Activated CD4-positive, alpha-beta T cell treated with anti-CD3 and anti-CD28 coated beads, Interleukin-2, amount 50 U/mL, for 4 hours (primary cell): ENCODE data around the gene POTEI.
"Not testable (repeated sequence)": the region's sequence is repeated elsewhere in the genome, so short reads cannot be mapped to it uniquely, and the experiment has no call there.

Experiments used
- DNase-seq, 2 experiments: peaks; one replicate each; pipeline ENCODE4 v3.0.0-alpha.2; 2020

The POTEI gene

GRCh38 chr2:130454712-130455083 lies 54.4 kb downstream of the POTEI start:
- DNase-seq: not testable (repeated sequence)

GRCh38 chr2:130453955-130454711 lies 55.0 kb downstream of the POTEI start:
- not testable (repeated sequence) for DNase-seq

GRCh38 chr2:130452897-130453296 lies 56.2 kb downstream of the POTEI start:
- DNase-seq: not testable (repeated sequence)

- DNase-seq: not testable (repeated sequence)
Observed at GRCh38 chr2:130451823-130452222, 57.3 kb downstream of the POTEI start.

GRCh38 chr2:130451278-130451677 lies 57.9 kb downstream of the POTEI start:
- DNase-seq: not testable (repeated sequence)

- not testable (repeated sequence) for DNase-seq
Observed at GRCh38 chr2:130450366-130450765, 58.8 kb downstream of the POTEI start.

- not testable (repeated sequence) for DNase-seq
Observed at GRCh38 chr2:130427631-130428030, 81.5 kb downstream of the POTEI start.

- not testable (repeated sequence) for DNase-seq
Observed at GRCh38 chr2:130418845-130419244, 90.3 kb downstream of the POTEI start.

- DNase-seq: not testable (repeated sequence)
Observed at GRCh38 chr2:130416693-130417092, 92.4 kb downstream of the POTEI start.
